ENCODE measurements around the gene EVPL. TPM values are rescaled to one million over a fixed set of nuclear protein-coding genes. Genes with fewer than 3 reads are reported as not detected.

The EVPL gene
- total RNA-seq, 1 experiment from 2014 or later = 36.4 TPM

DNA sequence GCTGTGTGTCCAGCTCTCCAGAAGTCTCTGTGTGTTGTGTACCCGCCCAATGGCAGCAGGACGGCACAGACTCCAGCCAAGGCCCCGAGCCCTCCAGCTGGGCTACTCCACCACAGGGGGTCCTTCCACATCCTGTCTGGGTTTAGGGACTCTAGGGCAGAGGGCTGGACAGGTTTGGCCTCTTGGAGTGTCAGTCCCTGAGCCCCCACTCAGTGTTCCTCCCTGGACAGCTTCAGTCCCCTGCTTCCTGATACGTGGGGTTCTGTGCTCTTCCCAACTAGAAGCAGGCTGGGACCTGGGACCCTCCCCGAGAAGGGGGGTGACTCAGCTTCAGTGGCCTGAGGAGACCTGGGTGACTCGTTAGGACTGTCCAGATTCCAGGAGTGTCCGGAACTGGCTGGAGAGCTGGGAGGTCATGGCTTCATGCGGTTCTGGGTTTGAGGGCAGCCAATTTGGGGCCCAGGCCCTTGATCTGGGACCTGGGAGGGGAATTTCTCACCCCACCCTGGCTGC lies 22.3 kb downstream of the EVPL start:
- CTCF ChIA-PET = interaction anchor here (0.6 to 2.8 kb wide), 4 partner anchors 10 to 496 kb away, joined by 3 to 9 read pairs (median 4); partner anchors contain the start of gene RHBDF2
- no peaks in the 10 kb centered on the region for H3K36me3 ChIP-seq (ENCODE audit: control insufficient read depth, insufficient read depth, low read length)
- DNase-seq (ENCODE audit: low read depth, low spot score) (no peak), ATAC-seq (peak; percentile 46)
- H3K4me3 ChIP-seq (ENCODE audit: low read depth in 2 of 2, low read length in 2 of 2) = no peak overlapping the region
- intact Hi-C loops (cut with micrococcal nuclease; ENCODE audit: unreplicated experiment) = loop anchor here (5.0 kb wide), 1 partner anchor 98 kb away; no protein-coding TSS in a partner anchor
- in situ Hi-C loops (cut with HindIII; ENCODE audit: low pct_unique_long_range_greater_than_20kb, low sequenced_read_pairs) = no loop called here
- TF ChIP-seq, protein P1, sequence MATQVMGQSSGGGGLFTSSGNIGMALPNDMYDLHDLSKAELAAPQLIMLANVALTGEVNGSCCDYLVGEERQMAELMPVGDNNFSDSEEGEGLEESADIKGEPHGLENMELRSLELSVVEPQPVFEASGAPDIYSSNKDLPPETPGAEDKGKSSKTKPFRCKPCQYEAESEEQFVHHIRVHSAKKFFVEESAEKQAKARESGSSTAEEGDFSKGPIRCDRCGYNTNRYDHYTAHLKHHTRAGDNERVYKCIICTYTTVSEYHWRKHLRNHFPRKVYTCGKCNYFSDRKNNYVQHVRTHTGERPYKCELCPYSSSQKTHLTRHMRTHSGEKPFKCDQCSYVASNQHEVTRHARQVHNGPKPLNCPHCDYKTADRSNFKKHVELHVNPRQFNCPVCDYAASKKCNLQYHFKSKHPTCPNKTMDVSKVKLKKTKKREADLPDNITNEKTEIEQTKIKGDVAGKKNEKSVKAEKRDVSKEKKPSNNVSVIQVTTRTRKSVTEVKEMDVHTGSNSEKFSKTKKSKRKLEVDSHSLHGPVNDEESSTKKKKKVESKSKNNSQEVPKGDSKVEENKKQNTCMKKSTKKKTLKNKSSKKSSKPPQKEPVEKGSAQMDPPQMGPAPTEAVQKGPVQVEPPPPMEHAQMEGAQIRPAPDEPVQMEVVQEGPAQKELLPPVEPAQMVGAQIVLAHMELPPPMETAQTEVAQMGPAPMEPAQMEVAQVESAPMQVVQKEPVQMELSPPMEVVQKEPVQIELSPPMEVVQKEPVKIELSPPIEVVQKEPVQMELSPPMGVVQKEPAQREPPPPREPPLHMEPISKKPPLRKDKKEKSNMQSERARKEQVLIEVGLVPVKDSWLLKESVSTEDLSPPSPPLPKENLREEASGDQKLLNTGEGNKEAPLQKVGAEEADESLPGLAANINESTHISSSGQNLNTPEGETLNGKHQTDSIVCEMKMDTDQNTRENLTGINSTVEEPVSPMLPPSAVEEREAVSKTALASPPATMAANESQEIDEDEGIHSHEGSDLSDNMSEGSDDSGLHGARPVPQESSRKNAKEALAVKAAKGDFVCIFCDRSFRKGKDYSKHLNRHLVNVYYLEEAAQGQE (IDR thresholded peaks at IDR 0.05; ENCODE audit: insufficient read depth in 1 of 2, low read depth in 2 of 2, low read length in 1 of 2) = no peak
- TF ChIP-seq SIN3A (IDR thresholded peaks at IDR 0.05; ENCODE audit: borderline replicate concordance, insufficient read depth, low read depth, low read length) = no peak
- H3K9me3 ChIP-seq (ENCODE audit: control insufficient read depth, insufficient read depth, low read depth, low read length) = no peaks in the 10 kb centered on the region
- BruUV-seq (replicated peaks) = no TSS peak
- H3K27me3 ChIP-seq (ENCODE audit: control insufficient read depth, insufficient read depth, low read length) = no peaks in the 10 kb centered on the region
- 0 out of 2 replicates have a peak overlapping the region, but pooled peaks have one; percentile 11 for H3K27ac ChIP-seq (ENCODE audit: low read length)
- peaks cover 15% of the 10 kb centered on the region for H3K4me1 ChIP-seq (ENCODE audit: control insufficient read depth, insufficient read depth, low read length)
- POLR2A ChIA-PET = no interaction called here

DNA sequence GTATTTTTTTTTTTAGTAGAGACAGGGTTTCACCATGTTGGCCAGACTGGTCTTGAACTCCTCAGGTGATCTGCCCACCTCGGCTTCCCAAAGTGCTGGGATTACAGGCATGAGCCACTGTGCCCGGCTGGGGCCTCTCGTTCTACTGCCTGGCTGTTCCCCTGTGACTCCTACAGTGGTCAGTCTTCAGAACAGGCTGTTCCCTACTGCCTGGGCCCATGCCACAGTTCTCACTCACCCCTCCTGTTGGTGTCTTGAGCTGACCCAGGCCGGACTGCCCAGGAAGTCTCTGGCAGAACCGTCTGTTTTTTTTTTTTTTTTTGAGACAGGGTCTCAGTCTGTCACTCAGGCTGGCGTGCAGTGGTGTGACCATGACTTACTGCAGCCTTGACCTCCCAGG lies 23.2 kb downstream of the EVPL start:
- no peaks in the 10 kb centered on the region for H3K36me3 ChIP-seq (ENCODE audit: control insufficient read depth, insufficient read depth, low read length)
- H3K9me3 ChIP-seq (ENCODE audit: control insufficient read depth, insufficient read depth, low read depth, low read length) = no peaks in the 10 kb centered on the region
- no TSS peak for BruUV-seq (replicated peaks)
- intact Hi-C loops (cut with micrococcal nuclease; ENCODE audit: unreplicated experiment) = loop anchor here (5.0 kb wide), 1 partner anchor 97 kb away; no protein-coding TSS in a partner anchor
- ATAC-seq (no peak), DNase-seq (ENCODE audit: low read depth, low spot score) (no peak)
- TF ChIP-seq, protein P2, sequence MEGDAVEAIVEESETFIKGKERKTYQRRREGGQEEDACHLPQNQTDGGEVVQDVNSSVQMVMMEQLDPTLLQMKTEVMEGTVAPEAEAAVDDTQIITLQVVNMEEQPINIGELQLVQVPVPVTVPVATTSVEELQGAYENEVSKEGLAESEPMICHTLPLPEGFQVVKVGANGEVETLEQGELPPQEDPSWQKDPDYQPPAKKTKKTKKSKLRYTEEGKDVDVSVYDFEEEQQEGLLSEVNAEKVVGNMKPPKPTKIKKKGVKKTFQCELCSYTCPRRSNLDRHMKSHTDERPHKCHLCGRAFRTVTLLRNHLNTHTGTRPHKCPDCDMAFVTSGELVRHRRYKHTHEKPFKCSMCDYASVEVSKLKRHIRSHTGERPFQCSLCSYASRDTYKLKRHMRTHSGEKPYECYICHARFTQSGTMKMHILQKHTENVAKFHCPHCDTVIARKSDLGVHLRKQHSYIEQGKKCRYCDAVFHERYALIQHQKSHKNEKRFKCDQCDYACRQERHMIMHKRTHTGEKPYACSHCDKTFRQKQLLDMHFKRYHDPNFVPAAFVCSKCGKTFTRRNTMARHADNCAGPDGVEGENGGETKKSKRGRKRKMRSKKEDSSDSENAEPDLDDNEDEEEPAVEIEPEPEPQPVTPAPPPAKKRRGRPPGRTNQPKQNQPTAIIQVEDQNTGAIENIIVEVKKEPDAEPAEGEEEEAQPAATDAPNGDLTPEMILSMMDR (IDR thresholded peaks at IDR 0.05) = no peak
- TF ChIP-seq, protein P1 (IDR thresholded peaks at IDR 0.05; ENCODE audit: insufficient read depth in 1 of 2, low read depth in 2 of 2, low read length in 1 of 2) = no peak
- no peak for TF ChIP-seq SIN3A (IDR thresholded peaks at IDR 0.05; ENCODE audit: borderline replicate concordance, insufficient read depth, low read depth, low read length)
- peaks cover 15% of the 10 kb centered on the region for H3K4me1 ChIP-seq (ENCODE audit: control insufficient read depth, insufficient read depth, low read length)
- POLR2A ChIA-PET = interaction anchor here (0.6 kb wide), 2 partner anchors 16 to 57 kb away, joined by 3 read pairs; no protein-coding TSS in a partner anchor
- in situ Hi-C loops (cut with HindIII; ENCODE audit: low pct_unique_long_range_greater_than_20kb, low sequenced_read_pairs) = no loop called here
- no peaks in the 10 kb centered on the region for H3K27me3 ChIP-seq (ENCODE audit: control insufficient read depth, insufficient read depth, low read length)
- no peak overlapping the region for H3K4me3 ChIP-seq (ENCODE audit: low read depth in 2 of 2, low read length in 2 of 2)
- no peak overlapping the region for H3K27ac ChIP-seq (ENCODE audit: low read length)
- CTCF ChIA-PET = interaction anchor here (0.6 to 2.8 kb wide), 3 partner anchors 11 to 106 kb away, joined by 3 to 9 read pairs (median 4); no protein-coding TSS in a partner anchor
